Measurements from ENCODE around the gene FBXO36. TPM values are rescaled to one million over a fixed set of nuclear protein-coding genes. Genes with fewer than 3 reads are reported as not detected.

FBXO36 gene
- total and polyA plus RNA-seq, 2 of the 8 experiments (the other 6 are each of a cell fraction or from before 2014, with no cell fraction given): 3.4 TPM

- no peak for TF ChIP-seq SAP30 (IDR thresholded peaks at IDR 0.05; ENCODE audit: insufficient read depth, insufficient replicate concordance, low read length)
Observed at GRCh38 chr2:229909090-229909489, 13.2 kb upstream of the FBXO36 start (continued).
